NCI-H510A treated with DMSO at 0.1 percent for 48 hours (cell line): ENCODE measurements around the gene TTC7B.

Experiments
- DNase-seq: peaks from one replicate; lab custom pipeline; 2025; lab: John Stamatoyannopoulos, UW

TTC7B gene

GRCh38 chr14:90674716-90675115 is 141.5 kb downstream of the TTC7B start:
- no peak for DNase-seq

- DNase-seq: no peak
Measured at GRCh38 chr14:90674043-90674670, 142.1 kb downstream of the TTC7B start.

GRCh38 chr14:90671382-90672234 is 144.6 kb downstream of the TTC7B start:
- DNase-seq: no peak

- DNase-seq: no peak
Measured at GRCh38 chr14:90669731-90670130, 146.5 kb downstream of the TTC7B start.

DNA sequence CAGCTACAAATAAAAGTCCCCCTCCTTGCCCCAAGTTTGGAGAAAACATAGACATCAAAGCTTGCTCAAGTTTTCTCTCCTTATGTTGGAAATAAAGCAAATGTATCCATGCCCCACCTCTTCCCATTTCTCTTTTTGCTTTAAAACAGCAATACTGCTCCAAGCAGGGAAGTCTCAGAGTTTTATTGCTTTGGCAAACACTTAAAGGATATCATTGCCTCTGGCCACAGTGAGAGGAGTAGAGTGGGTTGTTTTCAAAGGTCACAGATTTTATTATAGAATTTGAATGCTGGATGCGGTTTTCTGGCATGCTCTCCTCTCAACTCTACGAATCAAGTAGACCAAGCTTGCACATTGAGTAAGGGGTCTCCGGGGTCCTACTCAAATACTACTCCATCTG is 149.7 kb downstream of the TTC7B start:
- no peak for DNase-seq

DNA sequence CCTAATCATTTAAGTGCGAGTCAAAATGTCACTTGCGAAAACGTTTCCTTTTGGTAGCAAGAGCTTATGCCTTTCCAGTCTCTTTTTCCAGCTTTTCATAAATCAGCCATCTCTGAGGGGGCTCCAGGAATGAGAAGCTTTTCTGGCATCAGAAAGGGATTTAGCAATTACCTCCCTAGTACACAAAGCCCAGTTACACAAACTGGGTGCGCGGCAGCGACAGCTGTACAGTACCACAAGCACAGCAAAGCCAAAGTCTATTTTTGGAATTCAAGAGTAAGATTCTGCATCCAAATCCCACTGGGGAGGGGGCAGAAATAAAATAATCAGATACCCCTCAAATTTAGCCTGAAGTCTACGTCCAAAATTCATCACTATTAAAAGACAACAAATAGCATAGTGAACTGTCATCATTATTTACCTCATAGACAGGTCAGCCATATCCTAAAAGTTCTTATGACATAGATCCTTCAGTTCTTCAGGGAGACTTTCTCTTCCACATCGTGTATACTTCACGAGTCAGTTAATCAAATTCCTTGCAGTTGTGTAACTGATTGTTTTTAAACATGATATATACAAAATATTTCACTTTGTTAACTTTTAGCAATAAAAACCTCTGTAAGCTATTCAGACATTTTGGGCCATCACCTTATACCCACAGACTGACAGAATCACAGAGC is 150.8 kb downstream of the TTC7B start:
- no peak for DNase-seq

GRCh38 chr14:90664911-90665310 is 151.3 kb downstream of the TTC7B start:
- no peak for DNase-seq

DNA sequence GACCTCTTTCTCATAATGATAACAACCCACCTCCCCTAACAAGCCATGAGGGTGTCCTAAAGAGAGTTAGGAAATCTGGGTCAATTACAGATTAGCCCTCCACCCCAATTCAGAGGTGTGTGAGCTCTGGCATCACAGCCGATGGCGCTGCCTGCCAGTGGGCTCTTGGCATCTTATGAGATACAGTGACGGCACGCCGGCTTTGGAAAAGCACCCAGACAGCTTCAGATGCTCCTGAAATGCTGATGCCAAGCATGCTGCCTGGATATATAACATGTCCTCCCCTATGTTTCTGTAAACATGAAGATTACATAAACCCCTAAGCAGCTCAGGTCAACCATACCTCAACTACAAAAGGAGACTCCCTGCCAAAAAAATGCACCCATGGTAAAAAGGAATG is 152.6 kb downstream of the TTC7B start:
- DNase-seq: no peak

- DNase-seq: no peak
Measured at GRCh38 chr14:90663140-90663539, 153.1 kb downstream of the TTC7B start.

DNA sequence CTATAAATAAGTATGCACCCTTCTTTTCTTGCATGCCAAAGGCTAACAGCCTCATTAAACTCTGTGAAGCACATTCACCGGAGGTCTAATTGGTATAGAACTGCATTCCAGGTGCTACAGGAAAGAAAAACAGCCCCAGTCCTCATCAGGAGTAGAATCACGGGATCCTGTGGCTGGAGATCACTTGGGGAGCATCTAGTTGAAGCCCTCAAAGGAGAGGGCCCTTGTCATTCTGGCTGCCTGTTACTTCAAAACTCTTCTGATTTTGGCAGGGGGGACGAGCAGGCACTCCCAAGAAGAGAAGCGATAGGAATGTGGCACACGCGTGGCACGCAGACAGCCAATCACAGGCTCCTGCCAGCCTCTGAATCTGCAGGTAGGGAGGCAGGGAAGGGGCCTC is 154.4 kb downstream of the TTC7B start:
- DNase-seq: peak; percentile 60

GRCh38 chr14:90660865-90661570 is 155.2 kb downstream of the TTC7B start:
- DNase-seq: peak; percentile 91

DNA sequence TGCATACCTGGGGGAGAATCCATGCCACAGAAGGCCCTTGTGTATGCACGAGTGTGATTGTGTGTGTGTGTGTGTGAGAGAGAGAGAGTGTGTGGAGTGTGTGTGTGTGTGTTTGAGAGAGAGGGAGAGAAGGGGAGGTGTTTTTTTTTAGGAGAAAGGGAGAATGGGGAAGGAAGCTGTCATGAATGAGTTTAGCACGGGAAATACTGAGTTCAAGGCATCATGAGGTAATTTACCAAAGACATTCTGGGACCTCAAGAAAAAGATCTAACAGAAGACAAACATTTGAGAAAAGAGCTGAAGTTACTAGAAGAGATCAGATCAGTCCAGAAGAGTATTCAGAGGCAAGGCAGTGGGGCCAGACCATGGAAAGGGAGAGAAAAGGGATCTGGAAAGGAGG is 157.1 kb downstream of the TTC7B start:
- DNase-seq: no peak

GRCh38 chr14:90658541-90658967 is 157.7 kb downstream of the TTC7B start:
- no peak for DNase-seq

- no peak for DNase-seq
Measured at GRCh38 chr14:90656973-90657372, 159.3 kb downstream of the TTC7B start.

GRCh38 chr14:90655829-90656228 is 160.4 kb downstream of the TTC7B start:
- DNase-seq: no peak

DNA sequence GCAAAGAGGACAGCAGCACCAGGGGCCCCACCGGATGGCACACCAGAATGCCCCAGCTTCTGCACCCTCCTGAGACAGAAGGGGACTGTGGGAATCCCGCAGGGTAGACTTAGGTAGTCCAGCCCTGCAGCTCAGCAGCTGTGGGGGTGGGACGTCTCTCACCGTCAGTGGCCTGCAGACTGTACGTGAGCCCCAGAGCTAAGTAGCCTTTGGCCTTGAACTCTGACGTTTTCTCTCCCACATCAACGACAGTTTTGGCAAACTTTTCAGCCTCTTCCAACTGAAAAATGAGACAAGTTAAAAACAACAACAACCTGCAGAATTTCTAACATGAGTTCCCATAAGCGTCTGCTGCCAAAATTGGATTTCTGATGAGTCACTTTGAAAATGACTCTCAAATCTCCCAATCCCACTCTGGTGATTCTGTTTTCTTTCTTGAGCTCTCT is 161.4 kb downstream of the TTC7B start:
- DNase-seq: no peak

GRCh38 chr14:90652626-90653025 is 163.6 kb downstream of the TTC7B start:
- no peak for DNase-seq

DNA sequence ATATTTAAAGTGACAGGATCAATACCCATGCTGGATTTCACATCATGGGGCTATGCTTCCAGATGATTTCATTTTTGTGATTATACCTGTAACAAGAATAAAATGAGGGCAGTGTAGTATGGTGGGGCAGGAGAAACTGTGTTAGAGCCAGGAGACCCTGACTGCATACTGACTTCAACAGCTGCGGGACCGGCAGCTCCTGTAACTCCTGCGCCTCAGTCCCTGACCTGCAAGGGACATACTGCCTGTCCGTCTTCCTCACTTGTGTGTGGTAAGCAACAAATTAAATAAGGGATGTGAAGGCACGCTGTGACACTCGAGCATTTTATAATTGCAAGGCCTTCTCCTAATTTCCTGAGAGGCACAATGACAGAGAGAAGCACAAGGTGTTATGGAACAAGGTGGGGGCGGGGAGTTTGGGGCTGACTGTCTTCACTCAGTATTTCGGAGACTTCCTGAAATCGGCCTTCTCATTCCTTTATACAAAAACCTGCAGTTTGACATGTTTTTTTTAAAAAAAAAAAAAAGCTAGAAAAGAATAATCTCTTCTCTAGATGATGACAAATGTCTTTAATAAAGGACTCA is 164.2 kb downstream of the TTC7B start:
- DNase-seq: no peak

GRCh38 chr14:90651271-90651804 is 164.9 kb downstream of the TTC7B start:
- DNase-seq: no peak

- no peak for DNase-seq
Measured at GRCh38 chr14:90649557-90650135, 166.6 kb downstream of the TTC7B start.

GRCh38 chr14:90649083-90649482 is 167.1 kb downstream of the TTC7B start:
- no peak for DNase-seq
